ENCODE results near the gene PLA2G2E.
"Not testable (repeated sequence)": the region's sequence is repeated elsewhere in the genome, so short reads cannot be mapped to it uniquely, and the experiment has no call there.

The PLA2G2E gene

DNA sequence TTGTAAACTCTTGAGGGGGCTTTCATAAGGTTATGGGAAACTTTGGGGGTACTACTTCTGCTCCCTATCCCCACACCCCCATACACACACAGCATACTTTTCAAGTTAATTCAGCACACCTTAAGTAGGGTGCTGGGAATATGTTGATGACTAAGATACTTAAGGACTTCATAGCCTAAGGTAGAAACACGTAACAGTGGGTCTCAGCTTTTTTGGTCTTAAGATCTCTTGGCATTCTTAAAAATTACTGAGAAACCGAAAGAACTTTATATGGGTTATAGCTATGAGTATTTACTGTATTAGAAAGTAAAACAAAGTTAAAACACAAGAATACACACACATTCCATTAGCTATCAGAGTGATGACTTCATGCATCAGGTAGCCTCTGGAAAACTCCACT lies 39.1 kb downstream of the PLA2G2E start:
- DNase-seq (ENCODE audit: low spot score) (no peak), FAIRE-seq (no peak)

DNA sequence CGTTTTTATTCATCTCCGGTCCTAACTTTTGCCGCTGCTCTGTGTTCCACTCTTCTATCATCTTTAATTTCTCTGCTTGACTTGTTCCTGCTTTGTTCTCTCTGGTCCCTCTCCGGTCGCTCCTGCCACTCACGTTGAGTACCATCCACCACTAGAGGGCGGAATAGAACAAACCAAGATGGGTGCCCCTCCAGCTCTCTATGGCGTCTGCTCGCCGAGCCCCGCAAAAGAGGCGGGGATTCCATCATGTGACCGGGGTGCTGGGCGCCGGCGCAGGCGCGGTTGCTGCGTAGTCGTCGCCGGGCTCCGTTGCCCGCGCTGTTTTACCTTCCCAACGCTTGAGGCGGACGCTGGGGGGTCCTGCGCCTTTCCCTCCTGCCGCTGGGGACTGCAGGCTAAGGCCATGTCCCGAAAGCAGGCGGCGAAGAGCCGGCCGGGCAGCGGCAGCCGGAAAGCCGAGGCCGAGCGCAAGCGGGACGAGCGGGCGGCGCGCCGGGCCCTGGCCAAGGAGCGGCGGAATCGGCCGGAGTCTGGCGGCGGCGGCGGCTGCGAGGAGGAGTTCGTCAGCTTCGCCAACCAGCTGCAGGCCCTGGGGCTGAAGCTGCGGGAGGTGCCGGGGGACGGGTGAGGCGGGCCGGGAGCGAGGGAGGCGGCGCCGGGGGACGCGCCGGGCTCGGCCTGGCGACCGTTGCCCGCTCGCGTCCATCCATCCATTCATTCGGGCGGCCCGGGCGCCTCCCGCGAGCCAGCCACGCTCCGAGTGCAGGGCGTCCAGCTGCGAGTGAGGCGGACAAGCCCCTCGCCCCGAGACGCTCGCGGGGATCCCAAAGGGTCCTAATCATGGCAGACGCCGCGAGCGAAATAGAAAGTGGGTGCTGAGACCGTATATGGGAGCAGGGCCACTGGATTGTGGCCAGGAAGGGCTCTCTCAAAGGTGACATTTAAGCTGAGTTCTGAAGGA lies 41.0 kb downstream of the PLA2G2E start, which contains the start of gene OTUD3:
TSS of gene OTUD3 (plus strand) at position 285 of the 961 bp plus-strand sequence. CDS start at position 404, 119 bp downstream.
- FAIRE-seq (peak; percentile 82), DNase-seq (ENCODE audit: low spot score) (peak; percentile 93)

DNA sequence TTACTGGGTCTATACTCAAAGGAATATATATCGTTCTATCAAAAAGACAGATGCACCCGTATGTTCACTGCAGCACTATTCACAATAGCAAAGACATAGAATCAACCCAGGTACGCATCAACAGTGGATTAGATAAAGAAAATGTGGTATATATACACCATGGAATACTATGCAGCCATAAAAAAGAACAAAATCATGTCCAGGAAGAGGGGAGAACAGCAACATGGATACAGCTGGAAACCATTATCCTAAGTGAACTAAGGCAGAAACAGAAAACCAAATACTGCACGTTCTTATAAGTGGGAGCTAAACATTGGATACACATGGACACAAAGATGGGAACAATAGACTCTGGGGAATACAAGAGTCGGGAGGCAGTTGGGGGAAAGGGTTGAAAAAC lies 42.6 kb downstream of the PLA2G2E start:
- FAIRE-seq; DNase-seq (ENCODE audit: low spot score): not testable (repeated sequence)

DNA sequence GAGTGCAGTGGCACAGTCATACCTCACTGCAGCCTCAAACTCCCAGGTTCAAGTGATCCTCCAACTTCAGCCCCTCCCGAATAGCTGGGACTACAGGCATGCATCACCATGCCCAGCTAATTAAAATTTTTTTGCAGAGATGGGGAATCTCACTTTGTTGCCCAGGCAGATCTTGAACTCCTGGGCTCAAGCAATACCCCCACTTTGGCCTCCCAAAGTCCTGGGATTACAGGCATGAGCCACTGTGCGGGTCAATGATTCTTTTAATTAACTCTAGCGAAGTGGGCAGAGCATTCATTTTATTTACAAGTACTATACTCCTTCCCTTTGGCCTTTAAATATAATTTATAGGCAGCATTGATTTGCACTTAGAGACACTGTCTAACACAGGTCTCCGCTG lies 43.8 kb downstream of the PLA2G2E start:
- DNase-seq (ENCODE audit: low spot score) = no peak
- FAIRE-seq = no peak

DNA sequence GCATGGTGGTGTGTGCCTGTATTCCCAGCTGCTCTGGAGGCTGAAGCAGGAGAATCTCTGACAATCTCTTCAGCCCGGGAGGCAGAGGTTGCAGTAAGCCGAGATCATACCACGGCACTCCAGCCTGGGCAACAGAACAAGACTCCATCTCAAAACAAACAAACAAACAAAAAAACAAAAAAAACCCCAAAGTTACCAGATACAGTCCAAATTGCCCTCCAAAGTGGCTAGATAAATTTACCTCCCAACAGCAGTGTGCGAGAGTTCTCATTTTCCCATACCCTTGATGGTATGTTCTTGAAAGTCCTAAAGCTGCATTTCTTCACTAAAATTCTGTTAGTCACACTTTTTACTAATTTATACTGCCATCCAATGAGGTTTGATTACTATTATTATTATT lies 44.2 kb downstream of the PLA2G2E start:
- no peak for DNase-seq (ENCODE audit: low spot score)
- no peak for FAIRE-seq

DNA sequence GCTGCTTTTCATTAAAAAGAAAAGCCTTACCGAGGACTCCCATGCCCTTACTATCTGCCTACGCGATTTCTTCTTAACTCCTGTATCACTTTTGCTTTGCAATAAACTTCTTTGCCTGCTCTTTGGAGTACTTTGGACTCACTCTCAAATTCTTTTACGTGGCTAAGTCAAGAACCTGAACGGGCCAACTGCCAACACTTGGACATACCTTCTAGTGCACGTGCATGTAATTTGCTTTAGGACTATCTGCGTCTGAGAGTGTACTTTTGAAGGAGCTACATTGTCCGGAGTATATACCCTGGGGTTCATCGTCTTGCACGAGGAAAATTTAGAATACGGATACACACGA lies 44.8 kb downstream of the PLA2G2E start:
- no peak for FAIRE-seq
- DNase-seq (ENCODE audit: low spot score) = no peak

DNA sequence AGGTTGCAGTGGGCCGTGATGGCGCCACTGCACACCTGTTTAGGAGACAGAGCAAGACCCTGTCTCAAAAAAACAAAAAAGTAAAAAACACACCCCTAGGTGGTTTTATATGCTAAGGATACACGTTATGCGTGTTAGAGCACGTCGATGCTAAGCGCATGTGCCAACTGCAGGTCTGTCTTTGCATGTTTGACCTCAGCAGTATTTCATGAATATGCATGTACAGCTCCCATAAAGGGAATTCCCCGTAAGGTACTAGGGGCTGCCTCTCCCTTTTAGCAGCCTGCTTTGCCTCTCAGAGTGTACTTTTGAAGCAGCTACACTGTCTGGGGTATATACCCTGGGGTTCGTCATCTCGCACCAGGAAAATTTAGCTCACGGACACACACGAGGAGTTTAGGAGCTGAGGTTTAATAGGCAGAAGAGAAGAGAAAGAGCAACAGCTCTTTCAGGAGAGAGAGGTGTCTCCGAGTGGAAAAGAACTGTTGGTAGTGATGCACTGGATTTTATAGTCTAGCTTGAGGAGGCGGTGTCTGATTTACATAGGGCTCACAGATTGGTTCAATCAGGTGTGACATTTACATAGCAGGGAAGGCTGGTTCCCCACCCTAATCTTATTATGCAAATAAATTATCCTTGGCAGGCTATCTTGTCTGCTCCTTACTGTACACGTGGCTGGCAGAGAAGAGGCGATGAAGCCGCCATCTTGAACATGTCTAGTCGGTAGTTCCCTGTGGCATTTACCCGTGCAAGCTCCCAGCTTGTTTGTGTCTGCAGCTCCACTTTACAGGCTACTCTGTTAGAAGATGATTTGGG lies 45.4 kb downstream of the PLA2G2E start:
- FAIRE-seq (no peak), DNase-seq (ENCODE audit: low spot score) (no peak)

DNA sequence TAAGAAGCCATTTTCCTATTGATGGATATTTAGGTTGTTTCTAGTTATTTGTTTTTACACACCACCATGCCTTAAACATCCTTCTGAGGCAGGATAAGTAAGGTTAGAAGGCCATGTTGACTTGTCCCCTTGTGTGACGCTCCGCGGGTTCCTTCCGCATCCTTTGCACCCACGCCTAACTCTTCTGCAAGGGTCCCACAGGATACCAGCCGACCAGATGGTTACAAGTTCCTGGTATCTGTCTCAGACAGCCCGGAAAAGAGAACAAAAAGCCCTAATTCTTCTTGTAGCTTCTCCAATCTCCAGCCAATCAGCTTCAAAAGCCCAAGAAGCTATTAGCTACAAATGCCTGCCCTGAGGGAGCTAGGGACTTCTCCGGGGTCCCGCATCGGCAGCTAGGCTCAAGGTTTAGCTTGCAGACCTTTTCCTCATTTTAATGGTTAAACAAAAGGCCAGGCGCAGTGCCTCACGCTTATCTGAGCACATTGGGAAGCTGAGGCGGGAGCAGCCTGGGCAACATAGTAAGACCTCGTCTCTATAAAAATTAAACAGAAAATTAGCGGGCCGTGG lies 46.2 kb downstream of the PLA2G2E start:
- no peak for FAIRE-seq
- no peak for DNase-seq (ENCODE audit: low spot score)

DNA sequence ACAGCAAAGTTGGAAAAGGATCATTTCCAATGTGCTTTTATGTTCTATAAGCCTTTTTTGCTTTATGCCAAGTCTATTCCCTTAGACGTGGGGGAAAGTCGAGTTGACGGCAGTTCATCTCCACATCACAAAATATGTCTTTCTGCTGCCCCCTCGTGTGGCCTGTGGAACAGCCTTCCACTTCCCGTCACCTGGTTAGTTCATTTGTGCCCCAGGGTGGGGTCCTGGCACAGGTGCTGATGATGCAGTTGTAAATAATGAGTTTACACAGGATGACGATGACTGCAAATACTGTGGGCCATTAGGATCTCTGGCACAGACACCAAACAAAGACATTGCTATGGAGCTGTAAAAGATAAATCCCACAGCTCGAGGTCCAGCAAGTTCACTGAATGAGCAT lies 51.2 kb downstream of the PLA2G2E start:
- DNase-seq (ENCODE audit: low spot score) (no peak), FAIRE-seq (no peak)

Measured in RCC 7860 (cell line).